Stomach smooth muscle (tissue), 2 donors: ENCODE data around the gene SMC3.

ENCODE experiments used
- H3K27ac ChIP-seq: one replicate; pipeline ENCODE4 v1.7.0; 2013; ENCODE audit warnings: mild to moderate bottlenecking, low read length, inconsistent platforms
- H3K27me3 ChIP-seq, 2 donors: one replicate each; pipeline ENCODE4 v1.7.0; 2013; ENCODE audit warnings: low read length in 2 of 2; ENCODE audit not compliant: insufficient read depth in 2 of 2, control insufficient read depth in 1 of 2
- H3K36me3 ChIP-seq, 2 donors: one replicate each; pipeline ENCODE4 v1.7.0; 2013; ENCODE audit warnings: low read length in 2 of 2; ENCODE audit not compliant: control insufficient read depth in 2 of 2, insufficient read depth in 2 of 2
- H3K4me1 ChIP-seq: one replicate; pipeline ENCODE4 v1.7.0; 2013; ENCODE audit warnings: low read length; ENCODE audit not compliant: control insufficient read depth, insufficient read depth
- H3K4me3 ChIP-seq, 2 donors: one replicate each; pipeline ENCODE4 v1.7.0; 2013; ENCODE audit warnings: low read length in 2 of 2
- H3K9ac ChIP-seq, 2 donors: one replicate each; pipeline ENCODE4 v1.7.0; 2013; ENCODE audit warnings: low read length in 2 of 2, mild to moderate bottlenecking in 1 of 2
- H3K9me3 ChIP-seq, 2 donors: one replicate each; pipeline ENCODE4 v1.7.0; 2013; ENCODE audit warnings: low read length in 2 of 2; ENCODE audit not compliant: control insufficient read depth in 2 of 2
- donor health status: healthy.
- donor health status: Pancreatic carcinoma.

SMC3 gene

GRCh38 chr10:110647136-110647430, 79.6 kb downstream of the SMC3 start:
- Histone ChIP-seq H3K27me3 (peaks cover 27 to 56% of the 10 kb centered on the region in 2 donors), H3K4me1 (peaks cover 13% of the 10 kb centered on the region), H3K9ac (no peak overlapping the region), H3K27ac (no peak overlapping the region), H3K36me3 (no peaks in the 10 kb centered on the region), H3K4me3 (no peak overlapping the region), H3K9me3 (no peaks in the 10 kb centered on the region)

- H3K9ac ChIP-seq: no peak overlapping the region
- peaks cover 20 to 41% of the 10 kb centered on the region in 2 donors for H3K27me3 ChIP-seq
- H3K36me3 ChIP-seq: no peaks in the 10 kb centered on the region
- H3K4me1 ChIP-seq: peaks cover 5% of the 10 kb centered on the region
- no peak overlapping the region for H3K4me3 ChIP-seq
- H3K27ac ChIP-seq: no peak overlapping the region
- no peaks in the 10 kb centered on the region for H3K9me3 ChIP-seq
These were observed 81.3 kb downstream of the SMC3 start for GRCh38 chr10:110648692-110649346.

GRCh38 chr10:110649347-110650264, 82.1 kb downstream of the SMC3 start:
- Histone ChIP-seq H3K4me3 (no peak overlapping the region), H3K36me3 (no peaks in the 10 kb centered on the region), H3K9ac (no peak overlapping the region), H3K27me3 (peaks cover 18 to 34% of the 10 kb centered on the region in 2 donors), H3K9me3 (no peaks in the 10 kb centered on the region), H3K27ac (no peak overlapping the region), H3K4me1 (no peaks in the 10 kb centered on the region)

- H3K4me1 ChIP-seq: no peaks in the 10 kb centered on the region
- no peak overlapping the region for H3K9ac ChIP-seq
- no peaks in the 10 kb centered on the region for H3K9me3 ChIP-seq
- H3K27me3 ChIP-seq: peaks cover 12 to 29% of the 10 kb centered on the region in 2 donors
- no peak overlapping the region for H3K27ac ChIP-seq
- no peak overlapping the region for H3K4me3 ChIP-seq
- no peaks in the 10 kb centered on the region for H3K36me3 ChIP-seq
These were observed 82.8 kb downstream of the SMC3 start for GRCh38 chr10:110650265-110650668.

GRCh38 chr10:110651044-110651958, 83.8 kb downstream of the SMC3 start:
- no peaks in the 10 kb centered on the region for H3K36me3 ChIP-seq
- H3K9me3 ChIP-seq: no peaks in the 10 kb centered on the region
- H3K4me3 ChIP-seq: peak overlapping the region in 1 of 2 donors; percentile 35
- no peaks in the 10 kb centered on the region for H3K4me1 ChIP-seq
- H3K9ac ChIP-seq: peak overlapping the region in 1 of 2 donors; percentile 42
- H3K27me3 ChIP-seq: peaks cover 10 to 22% of the 10 kb centered on the region in 2 donors
- peak overlapping the region; percentile 25 for H3K27ac ChIP-seq

GRCh38 chr10:110652475-110653118, 85.1 kb downstream of the SMC3 start:
- H3K4me1 ChIP-seq: no peaks in the 10 kb centered on the region
- no peak overlapping the region for H3K27ac ChIP-seq
- no peaks in the 10 kb centered on the region for H3K9me3 ChIP-seq
- H3K27me3 ChIP-seq: peaks cover 5 to 17% of the 10 kb centered on the region in 2 donors
- H3K9ac ChIP-seq: no peak overlapping the region
- H3K4me3 ChIP-seq: no peak overlapping the region
- no peaks in the 10 kb centered on the region for H3K36me3 ChIP-seq
